ENCODE measurements around the gene MT1M.

GRCh38 chr16:56645311-56645710 lies 12.9 kb downstream of the MT1M start:
- TF ChIP-seq POLR2AphosphoS5 (IDR thresholded peaks at IDR 0.05; ENCODE audit: low read depth, low read length): no peak
- TF ChIP-seq MAFK (IDR thresholded peaks at IDR 0.05; ENCODE audit: low read depth, low read length): no peak
- no peak for TF ChIP-seq SIN3A (conservative IDR thresholded peaks at IDR 0.05 in 1 of 2, IDR thresholded peaks at IDR 0.05 in 1 of 2; ENCODE audit: low read depth in 1 of 2, low read length in 2 of 2)
- TF ChIP-seq EZH2 (IDR thresholded peaks at IDR 0.05; ENCODE audit: low read depth, low read length, severe bottlenecking): no peak
- no peak for TF ChIP-seq CTCF (IDR thresholded peaks at IDR 0.05; ENCODE audit: control extremely low read depth in 1 of 3, insufficient read depth in 1 of 3, low read depth in 1 of 3, low read length in 3 of 3)
- no peak for TF ChIP-seq USF2 (IDR thresholded peaks at IDR 0.05; ENCODE audit: low read length)
- no peak for TF ChIP-seq KDM1A (IDR thresholded peaks at IDR 0.05; ENCODE audit: borderline replicate concordance, low read length)
- TF ChIP-seq E2F6 (IDR thresholded peaks at IDR 0.05): no peak
- TF ChIP-seq CREB1 (IDR thresholded peaks at IDR 0.05): no peak

Measured in H1 (cell line).